Naive thymus-derived CD8-positive, alpha-beta T cell (primary cell): ENCODE measurements around the gene PRPSAP1. TPM values are rescaled to one million over a fixed set of nuclear protein-coding genes. Genes with fewer than 3 reads are reported as not detected.
"Not testable (repeated sequence)": the region's sequence is repeated elsewhere in the genome, so short reads cannot be mapped to it uniquely, and the experiment has no call there.

ENCODE experiments used
- ATAC-seq, 2 donors: fragments of 150-1000 bp; cut with Tn5 transposase in 1 of 2; sonication (Bioruptor Pico), chemical (Tn5 transposase) in 1 of 2; 1 replicate in 1 of 2; 2 replicates in 1 of 2; pipeline ENCODE4 v1.10.0; 2021; ENCODE audit warnings: mild to moderate bottlenecking in 2 of 2, moderate library complexity in 2 of 2
- POLR2A ChIA-PET: fragments of 350-600 bp; sonication (Branson Sonifier 250); formaldehyde crosslinking; loops from one replicate; lab custom pipeline; 2021; ENCODE audit warnings: antibody characterized with exemption; lab: Charles Lee
- DNase-seq, 10 donors: peaks; one replicate each; pipeline versions ENCODE4 v3.0.0 to v3.0.0-alpha.2; 2020 to 2022
- H3K27ac Mint-ChIP-seq, 10 donors: one replicate each; pipeline ENCODE4 v1.8.0; 2020 to 2022; ENCODE audit warnings: mild to moderate bottlenecking in 10 of 10, mixed read lengths in 10 of 10, moderate library complexity in 4 of 10, inconsistent platforms in 1 of 10
- H3K27me3 Mint-ChIP-seq, 5 donors: one replicate each; pipeline ENCODE4 v1.8.0; 2021 to 2022; ENCODE audit warnings: mixed read lengths in 5 of 5
- H3K36me3 Mint-ChIP-seq, 3 donors: one replicate each; pipeline ENCODE4 v1.8.0; 2020 to 2022; ENCODE audit warnings: mixed read lengths in 3 of 3, mild to moderate bottlenecking in 2 of 3, inconsistent platforms in 1 of 3
- H3K4me1 Mint-ChIP-seq, 4 donors: one replicate each; pipeline ENCODE4 v1.8.0; 2021 to 2022; ENCODE audit warnings: mixed read lengths in 4 of 4
- H3K4me3 Mint-ChIP-seq, 10 donors: one replicate each; pipeline ENCODE4 v1.8.0; 2020 to 2022; ENCODE audit warnings: mild to moderate bottlenecking in 10 of 10, mixed read lengths in 10 of 10, moderate library complexity in 6 of 10, inconsistent platforms in 1 of 10
- H3K9me3 Mint-ChIP-seq, 9 donors: one replicate each; pipeline ENCODE4 v1.8.0; 2020 to 2022; ENCODE audit warnings: mixed read lengths in 9 of 9, mild to moderate bottlenecking in 3 of 9, inconsistent platforms in 1 of 9, moderate library complexity in 1 of 9
- polyA plus RNA-seq, 3 donors: library from polyadenylated mRNA; unstranded; fragments of 300-500 nt; fragmentation: Illumina TruSeq; gene quantifications; one replicate each; pipeline ENCODE4 v1.2.3, GENCODE V29; 2021
- total RNA-seq, 8 experiments: library from RNA in 2 of 8; stranded (reverse) in 2 of 8; gene quantifications; one replicate each; pipeline ENCODE4 v1.2.3 and lab custom pipeline; 2021 to 2026

PRPSAP1 gene
- total and polyA plus RNA-seq, 5 experiments from 2014 or later: 37.9 to 62.9 (median 44.7) TPM

DNA sequence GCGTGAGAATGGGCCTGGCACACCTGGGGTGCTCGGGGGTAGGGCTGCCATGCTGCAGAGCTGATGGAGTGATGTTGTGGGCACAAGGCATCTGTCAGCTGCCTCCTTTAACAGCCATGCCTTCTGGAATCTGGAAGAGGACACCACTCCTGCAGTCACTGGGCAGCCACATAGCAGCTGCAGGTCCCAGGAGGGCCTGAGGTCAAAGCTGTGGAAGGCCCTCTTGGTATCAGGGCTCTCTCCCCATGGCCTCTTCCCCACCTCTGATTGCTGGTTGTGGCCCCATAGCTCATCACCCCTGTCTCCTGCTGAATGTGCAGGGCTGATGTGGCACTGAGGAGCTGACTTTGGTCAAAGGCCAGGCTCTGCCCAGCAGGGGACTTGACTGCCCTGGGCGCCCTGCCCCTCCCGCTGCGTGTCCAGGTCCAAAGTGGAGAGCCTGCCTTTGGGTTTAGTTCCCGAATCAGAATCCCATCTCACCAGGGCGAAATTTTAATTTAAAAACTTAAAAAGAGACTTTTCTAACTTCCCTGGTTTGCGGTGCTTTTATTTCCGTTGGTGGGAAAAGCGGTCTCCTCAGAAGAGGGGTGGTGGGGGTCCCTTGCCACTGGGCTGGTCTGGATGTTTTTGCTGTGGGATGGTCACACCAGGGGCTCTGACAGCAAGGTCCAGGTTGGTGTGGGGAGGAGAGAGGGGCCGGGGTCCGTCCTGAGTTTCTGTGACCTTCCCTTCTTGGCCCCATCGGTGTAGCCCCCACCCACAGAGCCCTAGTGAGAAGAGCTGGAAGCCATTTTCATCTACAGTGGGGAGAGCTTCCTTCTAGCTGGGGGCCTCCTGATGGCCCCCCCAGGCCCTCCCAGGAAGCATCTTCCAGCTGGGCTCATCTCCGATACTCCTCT lies 82.7 kb downstream of the PRPSAP1 start:
- Mint-ChIP-seq H3K27me3 (no peaks in the 10 kb centered on the region), H3K27ac (peak overlapping the region; percentile 85 to 97 (median 94)), H3K4me3 (peak overlapping the region; percentile 54 to 91 (median 76)), H3K36me3 (peaks cover 0 to 29% (median 7%) of the 10 kb centered on the region in 3 donors), H3K9me3 (no peaks in the 10 kb centered on the region), H3K4me1 (peaks cover 30 to 83% (median 67%) of the 10 kb centered on the region in 4 donors)
- POLR2A ChIA-PET: interaction anchor here (0.5 to 27.3 kb wide), 15 partner anchors 10 to 494 kb away, joined by 3 to 923 read pairs (median 5); partner anchors contain the start of genes FOXJ1, RNF157 and UBALD2
- peak in 2 of 10 donors; percentile 45 to 50 for DNase-seq
- peak; percentile 3 to 18 for ATAC-seq

- H3K9me3 Mint-ChIP-seq: no peaks in the 10 kb centered on the region
- no peak for ATAC-seq
- H3K4me3 Mint-ChIP-seq: peak overlapping the region; percentile 38 to 97 (median 92)
- POLR2A ChIA-PET: interaction anchor here (0.8 to 27.3 kb wide), 8 partner anchors 9 to 493 kb away, joined by 3 to 923 read pairs (median 46); partner anchors contain the start of genes FOXJ1, RNF157 and UBALD2
- H3K27ac Mint-ChIP-seq: peak overlapping the region; percentile 84 to 97 (median 96)
- DNase-seq: peak in 4 of 10 donors; percentile 28 to 36 (median 32)
- H3K4me1 Mint-ChIP-seq: peaks cover 30 to 79% (median 62%) of the 10 kb centered on the region in 4 donors
- H3K36me3 Mint-ChIP-seq: peaks cover 0 to 29% (median 7%) of the 10 kb centered on the region in 3 donors
- H3K27me3 Mint-ChIP-seq: no peaks in the 10 kb centered on the region
Measured at GRCh38 chr17:76270127-76270592, 83.6 kb downstream of the PRPSAP1 start.

DNA sequence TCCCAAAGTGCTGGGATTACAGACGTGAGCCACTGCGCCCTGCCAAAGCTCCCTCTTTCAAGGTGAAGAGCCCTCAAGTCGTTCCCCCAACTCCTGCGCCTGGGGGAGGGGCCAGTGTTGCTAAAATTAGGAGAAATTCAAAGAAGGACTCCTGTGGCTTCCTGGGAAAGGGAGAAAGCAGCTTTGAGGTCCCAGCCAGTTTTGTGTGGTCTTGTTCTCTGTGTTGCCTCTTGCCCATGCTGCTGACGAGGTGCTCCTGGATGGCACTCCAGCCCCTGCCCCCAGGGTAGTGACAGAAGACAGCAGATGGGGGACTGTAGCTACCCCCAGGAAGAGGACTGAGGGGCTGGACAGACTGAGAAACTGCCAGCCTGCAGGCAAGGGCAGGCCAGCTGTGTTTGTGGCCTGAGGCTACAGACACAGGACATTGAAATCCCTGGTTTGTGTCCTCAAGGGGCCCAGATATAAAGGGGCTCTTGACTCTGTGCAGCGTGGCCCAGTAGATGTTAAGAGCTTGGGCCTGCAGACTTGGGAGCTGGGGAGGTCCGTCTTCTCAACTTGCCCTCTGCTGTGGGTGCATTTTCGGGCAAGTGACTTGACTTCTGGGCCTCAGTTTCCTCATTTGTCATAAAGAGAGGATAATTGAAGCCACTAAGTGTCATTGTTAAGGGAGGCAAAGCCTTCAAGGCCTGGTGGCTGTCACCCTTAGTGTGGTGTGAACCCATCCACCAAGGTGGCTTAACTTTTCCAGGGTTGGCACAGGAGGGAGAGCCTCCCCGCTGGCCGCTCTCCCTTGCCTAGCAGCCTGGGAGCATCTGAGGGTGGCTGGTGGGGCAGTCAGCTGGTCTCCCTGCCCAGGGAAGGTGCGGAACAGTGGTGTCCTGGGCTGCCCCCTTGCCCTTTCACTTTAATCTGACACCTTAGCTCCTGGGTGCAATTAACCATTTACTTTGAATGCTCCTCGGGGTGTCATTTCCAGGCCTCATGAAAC lies 84.4 kb downstream of the PRPSAP1 start:
- Mint-ChIP-seq H3K36me3 (peaks cover 0 to 32% (median 7%) of the 10 kb centered on the region in 3 donors), H3K4me3 (peak overlapping the region; percentile 88 to 97 (median 92)), H3K27ac (peak overlapping the region; percentile 84 to 97 (median 96)), H3K9me3 (no peaks in the 10 kb centered on the region), H3K27me3 (no peaks in the 10 kb centered on the region), H3K4me1 (peaks cover 27 to 74% (median 58%) of the 10 kb centered on the region in 4 donors)
- ATAC-seq (no peak), DNase-seq (no peak)
- POLR2A ChIA-PET: interaction anchor here (0.7 to 27.3 kb wide), 12 partner anchors 10 to 194 kb away, joined by 3 to 923 read pairs (median 10); partner anchors contain the start of genes FOXJ1, RNF157 and UBALD2

- H3K27me3 Mint-ChIP-seq: no peaks in the 10 kb centered on the region
- peaks cover 0 to 32% (median 7%) of the 10 kb centered on the region in 3 donors for H3K36me3 Mint-ChIP-seq
- H3K4me1 Mint-ChIP-seq: peaks cover 30 to 74% (median 57%) of the 10 kb centered on the region in 4 donors
- peak overlapping the region; percentile 92 to 97 (median 96) for H3K27ac Mint-ChIP-seq
- POLR2A ChIA-PET: interaction anchor here (0.6 to 27.3 kb wide), 18 partner anchors 11 to 194 kb away, joined by 3 to 923 read pairs (median 6); partner anchors contain the start of genes FOXJ1, RNF157 and UBALD2
- peak in 1 of 2 donors; percentile 1 for ATAC-seq
- peak overlapping the region; percentile 88 to 97 (median 92) for H3K4me3 Mint-ChIP-seq
- DNase-seq: peak; percentile 48 to 79 (median 56)
- H3K9me3 Mint-ChIP-seq: no peaks in the 10 kb centered on the region
Measured at GRCh38 chr17:76268015-76268749, 85.5 kb downstream of the PRPSAP1 start.

DNA sequence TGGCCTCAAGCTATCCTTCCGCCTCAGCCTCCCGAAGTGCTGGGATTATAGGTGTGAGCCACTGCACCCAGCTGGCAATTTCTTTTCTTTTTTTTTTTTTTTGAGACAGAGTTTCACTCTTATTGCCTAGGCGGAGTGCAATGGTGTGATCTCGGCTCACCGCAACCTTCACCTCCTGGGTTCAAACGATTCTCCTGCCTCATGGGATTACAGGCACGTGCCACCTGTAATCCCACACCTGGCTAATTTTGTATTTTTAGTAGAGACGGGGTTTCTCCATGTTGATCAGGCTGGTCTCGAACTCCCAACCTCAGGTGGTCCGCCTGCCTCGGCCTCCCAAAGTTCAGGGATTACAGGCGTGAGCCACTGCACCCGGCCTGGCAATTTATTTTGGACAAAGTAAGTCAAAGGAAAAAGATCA lies 86.1 kb downstream of the PRPSAP1 start:
- ATAC-seq, H3K27me3 Mint-ChIP-seq, H3K9me3 Mint-ChIP-seq: not testable (repeated sequence)
- H3K4me1 Mint-ChIP-seq: peaks cover 33 to 74% (median 57%) of the 10 kb centered on the region in 4 donors
- peaks cover 0 to 32% (median 7%) of the 10 kb centered on the region in 3 donors for H3K36me3 Mint-ChIP-seq
- POLR2A ChIA-PET: interaction anchor here (0.6 to 27.3 kb wide), 20 partner anchors 12 to 404 kb away, joined by 3 to 923 read pairs (median 5); partner anchors contain the start of genes FOXJ1, RNF157 and UBALD2
- H3K4me3 Mint-ChIP-seq: peak overlapping the region; percentile 88 to 97 (median 92)
- DNase-seq: peak in 2 of 10 donors; percentile 19 to 23
- H3K27ac Mint-ChIP-seq: peak overlapping the region; percentile 92 to 97 (median 96)

- H3K36me3 Mint-ChIP-seq: peaks cover 0 to 32% (median 7%) of the 10 kb centered on the region in 3 donors
- ATAC-seq: no peak
- POLR2A ChIA-PET: interaction anchor here (0.6 to 27.3 kb wide), 23 partner anchors 9 to 404 kb away, joined by 3 to 923 read pairs (median 4); partner anchors contain the start of genes FOXJ1, RNF157 and UBALD2
Measured at GRCh38 chr17:76267051-76267576, 86.6 kb downstream of the PRPSAP1 start.

GRCh38 chr17:76266244-76266938 lies 87.3 kb downstream of the PRPSAP1 start:
- no peaks in the 10 kb centered on the region for H3K27me3 Mint-ChIP-seq
- POLR2A ChIA-PET: interaction anchor here (0.6 to 31.3 kb wide), 17 partner anchors 3 to 237 kb away, joined by 3 to 923 read pairs (median 6); partner anchors contain the start of genes FOXJ1, RNF157 and UBALD2
- peak in 2 of 10 donors; percentile 37 to 65 for DNase-seq
- peak overlapping the region; percentile 88 to 97 (median 92) for H3K4me3 Mint-ChIP-seq
- no peaks in the 10 kb centered on the region for H3K9me3 Mint-ChIP-seq
- H3K36me3 Mint-ChIP-seq: peaks cover 0 to 32% (median 7%) of the 10 kb centered on the region in 3 donors
- no peak for ATAC-seq
- H3K27ac Mint-ChIP-seq: peak overlapping the region; percentile 91 to 97 (median 94)
- peaks cover 37 to 78% (median 66%) of the 10 kb centered on the region in 4 donors for H3K4me1 Mint-ChIP-seq

More at GRCh38 chr17:76267051-76267576, 86.6 kb downstream of the PRPSAP1 start:
- Mint-ChIP-seq H3K27me3 (no peaks in the 10 kb centered on the region), H3K4me1 (peaks cover 35 to 76% (median 60%) of the 10 kb centered on the region in 4 donors), H3K4me3 (peak overlapping the region; percentile 88 to 97 (median 92)), H3K9me3 (no peaks in the 10 kb centered on the region), H3K27ac (peak overlapping the region; percentile 92 to 97 (median 96))
- DNase-seq: no peak

- ATAC-seq: peak; percentile 5 to 8
Measured at GRCh38 chr17:76265624-76266243, 88.0 kb downstream of the PRPSAP1 start.

More at GRCh38 chr17:76265624-76266243, 88.0 kb downstream of the PRPSAP1 start:
- POLR2A ChIA-PET: interaction anchor here (0.5 to 31.3 kb wide), 24 partner anchors 2 to 661 kb away, joined by 3 to 923 read pairs (median 4); partner anchors contain the start of genes FOXJ1, MRPL38, RNF157 and UBALD2
- Mint-ChIP-seq H3K36me3 (peaks cover 0 to 32% (median 7%) of the 10 kb centered on the region in 3 donors), H3K9me3 (no peaks in the 10 kb centered on the region), H3K27ac (peak overlapping the region in 9 of 10 donors; percentile 91 to 97 (median 96)), H3K4me1 (peaks cover 36 to 75% (median 65%) of the 10 kb centered on the region in 4 donors), H3K4me3 (peak overlapping the region; percentile 78 to 97 (median 92)), H3K27me3 (no peaks in the 10 kb centered on the region)
- DNase-seq: peak; percentile 47 to 81 (median 63)
